GM12865 (cell line): Measurements from ENCODE around the gene CEBPB.

Experiments
- DNase-seq: peaks from one replicate; pipeline ENCODE4 v3.0.0; 2010; ENCODE audit warnings: low read depth
- H3K4me3 ChIP-seq: 2 replicates; pipeline ENCODE4 v1.5.1; 2011; ENCODE audit warnings: mild to moderate bottlenecking, low read depth, low read length, control low read depth
- CTCF ChIP-seq: IDR thresholded peaks from 2 replicates; pipeline ENCODE4 v1.5.1; 2011; ENCODE audit warnings: low read length, control low read depth, low read depth, inconsistent platforms; ENCODE audit not compliant: insufficient read depth; ENCODE audit errors: missing control alignments

Gene CEBPB

DNA sequence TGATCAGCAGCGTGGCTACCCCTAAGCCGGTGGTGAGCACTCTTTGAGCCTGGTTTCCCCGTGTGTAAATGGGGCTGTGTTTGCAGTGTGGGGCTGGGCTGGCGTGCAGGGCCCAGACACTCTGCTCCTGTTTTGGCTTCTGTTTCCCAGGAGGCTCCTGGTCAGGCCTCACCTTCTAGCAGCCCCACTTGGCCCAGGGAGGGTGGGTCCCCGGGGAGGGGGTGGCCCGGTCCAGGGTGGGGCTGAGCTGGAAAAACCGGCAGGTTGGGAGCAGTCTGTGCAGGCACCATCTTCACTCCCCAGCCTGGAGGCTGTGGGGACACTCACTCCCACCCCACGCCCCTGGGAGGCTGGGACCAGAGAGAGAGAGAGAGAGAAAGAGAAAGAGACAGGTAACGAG is 25.3 kb downstream of the CEBPB start:
- H3K4me3 ChIP-seq = no peak overlapping the region
- TF ChIP-seq CTCF = no peak
- DNase-seq = no peak

DNA sequence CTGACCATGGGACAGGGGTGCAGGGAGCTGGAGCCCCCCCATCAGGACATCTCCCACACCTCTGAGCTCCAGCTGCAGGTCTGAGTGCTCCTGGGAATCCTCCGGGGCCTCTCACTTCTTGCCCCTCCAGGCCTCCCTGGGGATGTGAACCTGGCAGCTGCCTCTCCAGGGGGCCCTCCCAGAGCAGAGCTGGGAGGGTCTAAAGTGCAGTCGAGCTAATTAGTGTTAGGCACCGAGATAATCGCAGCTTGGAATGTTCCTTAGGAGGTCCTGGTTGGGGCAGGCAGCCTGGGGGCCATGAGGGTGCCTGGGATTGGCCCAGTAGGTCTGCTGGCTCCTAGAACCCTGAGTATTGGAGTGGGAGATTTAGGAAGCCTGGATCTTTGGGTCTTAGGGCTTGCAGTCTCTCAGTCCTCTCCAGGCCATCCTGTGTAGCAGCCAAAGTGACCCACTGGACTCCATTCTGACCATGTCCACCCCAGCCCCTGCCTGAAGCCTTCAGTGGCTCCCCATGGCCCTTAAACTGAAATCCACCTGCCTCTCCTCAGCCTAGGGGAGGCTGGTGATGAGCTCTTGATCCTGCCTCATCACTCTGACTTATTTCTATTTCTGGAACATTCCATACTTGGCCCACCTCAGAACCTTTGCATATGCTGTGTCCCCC is 26.0 kb downstream of the CEBPB start:
- TF ChIP-seq CTCF = no peak
- no peak for DNase-seq
- H3K4me3 ChIP-seq = no peak overlapping the region

DNA sequence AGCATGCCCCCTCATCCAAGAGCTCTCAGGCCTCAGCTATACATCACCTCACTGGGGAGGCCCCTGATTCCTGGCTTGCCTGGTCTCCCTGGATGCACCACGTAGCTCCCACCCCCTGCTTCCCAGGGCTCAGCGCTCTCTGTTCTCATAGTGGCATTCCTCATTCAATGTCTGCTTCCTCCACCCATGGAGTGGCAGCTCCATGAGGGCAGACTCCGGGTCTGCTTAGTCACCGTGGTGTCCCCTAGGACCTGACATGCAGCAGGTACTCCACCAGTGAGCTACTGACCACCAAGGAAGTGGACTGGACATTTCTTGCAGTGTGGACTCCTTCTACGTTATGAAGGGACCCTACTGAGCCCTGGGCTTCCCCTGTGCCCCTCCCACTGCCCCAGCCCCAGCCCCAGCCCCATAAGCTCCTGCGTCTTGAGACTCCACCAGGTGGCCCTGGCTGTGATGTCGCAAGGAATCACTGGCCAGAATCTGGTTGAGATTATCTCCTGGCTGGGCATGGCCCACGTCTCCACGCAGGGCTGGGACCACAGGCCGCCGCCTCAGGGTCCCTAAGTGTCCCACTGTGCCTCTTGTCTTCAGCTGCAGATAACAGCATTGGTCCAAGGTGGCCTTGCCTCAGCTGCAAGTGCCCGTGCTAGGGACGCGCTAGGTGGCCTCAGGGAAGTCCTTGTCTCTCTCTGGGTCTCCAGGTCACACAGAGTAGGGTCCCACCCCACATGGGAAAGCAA is 26.7 kb downstream of the CEBPB start:
- no peak for TF ChIP-seq CTCF
- no peak for DNase-seq
- H3K4me3 ChIP-seq = no peak overlapping the region

DNA sequence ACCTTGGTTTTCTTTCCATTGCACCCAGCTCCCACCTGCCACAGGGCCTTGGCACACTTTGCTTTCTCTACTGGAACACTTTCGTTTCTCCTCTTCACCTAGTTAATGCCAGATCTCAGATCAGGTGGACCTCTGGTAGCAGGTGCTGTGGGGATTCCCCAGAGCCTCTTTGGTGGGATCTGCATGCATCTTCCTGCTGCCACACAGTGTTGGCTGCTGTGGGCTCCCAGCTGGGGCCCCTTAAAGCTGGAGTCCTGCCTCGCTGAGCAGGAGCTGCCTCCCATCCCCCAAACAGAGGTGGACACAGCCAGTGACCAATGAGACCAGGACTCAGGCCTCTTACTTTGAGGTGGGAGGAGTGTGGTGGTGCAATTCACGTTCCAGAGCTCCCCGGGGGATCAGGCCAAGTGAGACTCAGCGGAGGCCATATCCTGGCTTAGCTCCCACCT is 28.4 kb downstream of the CEBPB start:
- no peak for DNase-seq
- H3K4me3 ChIP-seq = no peak overlapping the region
- TF ChIP-seq CTCF = no peak

- no peak overlapping the region for H3K4me3 ChIP-seq
- DNase-seq = no peak
- no peak for TF ChIP-seq CTCF
Measured at GRCh38 chr20:50219600-50219999, 29.0 kb downstream of the CEBPB start.

- H3K4me3 ChIP-seq = no peak overlapping the region
- no peak for DNase-seq
- TF ChIP-seq CTCF = no peak
Measured at GRCh38 chr20:50220093-50220893, 29.7 kb downstream of the CEBPB start.
